ENCODE measurements around the gene CDH23.

CDH23 gene

GRCh38 chr10:71819985-71820384 is 423.3 kb downstream of the CDH23 start:
- Mint-ChIP-seq H3K4me3 (no peak overlapping the region), H3K9me3 (no peaks in the 10 kb centered on the region), H3K27me3 (ENCODE audit: low read depth, poor library complexity) (no peaks in the 10 kb centered on the region), H3K36me3 (ENCODE audit: low read depth) (peaks cover 63% of the 10 kb centered on the region), H3K27ac (no peak overlapping the region), H3K4me1 (peaks cover 9% of the 10 kb centered on the region)
- no peak for DNase-seq
- TF ChIP-seq CTCF (IDR thresholded peaks at IDR 0.05) = no peak

- H3K9me3 Mint-ChIP-seq = no peaks in the 10 kb centered on the region
- TF ChIP-seq CTCF (IDR thresholded peaks at IDR 0.05) = no peak
- no peak overlapping the region for H3K4me3 Mint-ChIP-seq
- peak overlapping the region; percentile 29 for H3K27ac Mint-ChIP-seq
- H3K4me1 Mint-ChIP-seq = peaks cover 11% of the 10 kb centered on the region
- no peak for DNase-seq
- H3K27me3 Mint-ChIP-seq (ENCODE audit: low read depth, poor library complexity) = no peaks in the 10 kb centered on the region
- H3K36me3 Mint-ChIP-seq (ENCODE audit: low read depth) = peaks cover 64% of the 10 kb centered on the region
Measured at GRCh38 chr10:71820966-71821365, 424.2 kb downstream of the CDH23 start.

- Mint-ChIP-seq H3K4me3 (no peak overlapping the region), H3K27ac (peak overlapping the region; percentile 26), H3K9me3 (no peaks in the 10 kb centered on the region), H3K36me3 (ENCODE audit: low read depth) (peaks cover 63% of the 10 kb centered on the region), H3K27me3 (ENCODE audit: low read depth, poor library complexity) (no peaks in the 10 kb centered on the region), H3K4me1 (peaks cover 10% of the 10 kb centered on the region)
- DNase-seq = no peak
- TF ChIP-seq CTCF (IDR thresholded peaks at IDR 0.05) = no peak
Measured at GRCh38 chr10:71821909-71822763, 425.4 kb downstream of the CDH23 start.

- no peak for DNase-seq
- Mint-ChIP-seq H3K4me1 (peaks cover 10% of the 10 kb centered on the region), H3K36me3 (ENCODE audit: low read depth) (peaks cover 64% of the 10 kb centered on the region), H3K4me3 (no peak overlapping the region), H3K27ac (peak overlapping the region; percentile 45), H3K9me3 (no peaks in the 10 kb centered on the region), H3K27me3 (ENCODE audit: low read depth, poor library complexity) (no peaks in the 10 kb centered on the region)
- no peak for TF ChIP-seq CTCF (IDR thresholded peaks at IDR 0.05)
Measured at GRCh38 chr10:71823356-71823755, 426.6 kb downstream of the CDH23 start.

- no peak for DNase-seq
- H3K27ac Mint-ChIP-seq = no peak overlapping the region
- H3K9me3 Mint-ChIP-seq = no peaks in the 10 kb centered on the region
- peaks cover 10% of the 10 kb centered on the region for H3K4me1 Mint-ChIP-seq
- no peak for TF ChIP-seq CTCF (IDR thresholded peaks at IDR 0.05)
- no peak overlapping the region for H3K4me3 Mint-ChIP-seq
- no peaks in the 10 kb centered on the region for H3K27me3 Mint-ChIP-seq (ENCODE audit: low read depth, poor library complexity)
- H3K36me3 Mint-ChIP-seq (ENCODE audit: low read depth) = peaks cover 64% of the 10 kb centered on the region
Measured at GRCh38 chr10:71824333-71824732, 427.6 kb downstream of the CDH23 start.

GRCh38 chr10:71825217-71825616 is 428.5 kb downstream of the CDH23 start:
- H3K27me3 Mint-ChIP-seq (ENCODE audit: low read depth, poor library complexity) = no peaks in the 10 kb centered on the region
- H3K9me3 Mint-ChIP-seq = no peaks in the 10 kb centered on the region
- H3K36me3 Mint-ChIP-seq (ENCODE audit: low read depth) = peaks cover 67% of the 10 kb centered on the region
- H3K4me1 Mint-ChIP-seq = peaks cover 10% of the 10 kb centered on the region
- H3K27ac Mint-ChIP-seq = no peak overlapping the region
- no peak overlapping the region for H3K4me3 Mint-ChIP-seq
- no peak for DNase-seq
- TF ChIP-seq CTCF (IDR thresholded peaks at IDR 0.05) = no peak
